ENCODE results near the gene DHX57.

DNA sequence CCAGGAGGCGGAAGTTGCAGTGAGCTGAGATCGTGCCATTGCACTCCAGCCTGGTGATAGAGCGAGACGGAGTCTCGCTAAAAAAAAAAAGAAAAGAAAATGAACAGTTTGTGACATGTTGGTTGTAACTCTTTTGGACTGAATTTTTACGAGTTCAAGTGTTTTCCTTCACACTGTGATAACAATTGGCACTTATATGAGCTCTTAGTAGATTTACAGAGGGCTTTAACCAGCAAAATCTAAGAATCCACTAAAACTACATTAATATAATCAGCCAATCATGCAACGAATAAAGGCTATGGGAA, 99.9 kb downstream of the DHX57 start:
- TF ChIP-seq, protein P1, sequence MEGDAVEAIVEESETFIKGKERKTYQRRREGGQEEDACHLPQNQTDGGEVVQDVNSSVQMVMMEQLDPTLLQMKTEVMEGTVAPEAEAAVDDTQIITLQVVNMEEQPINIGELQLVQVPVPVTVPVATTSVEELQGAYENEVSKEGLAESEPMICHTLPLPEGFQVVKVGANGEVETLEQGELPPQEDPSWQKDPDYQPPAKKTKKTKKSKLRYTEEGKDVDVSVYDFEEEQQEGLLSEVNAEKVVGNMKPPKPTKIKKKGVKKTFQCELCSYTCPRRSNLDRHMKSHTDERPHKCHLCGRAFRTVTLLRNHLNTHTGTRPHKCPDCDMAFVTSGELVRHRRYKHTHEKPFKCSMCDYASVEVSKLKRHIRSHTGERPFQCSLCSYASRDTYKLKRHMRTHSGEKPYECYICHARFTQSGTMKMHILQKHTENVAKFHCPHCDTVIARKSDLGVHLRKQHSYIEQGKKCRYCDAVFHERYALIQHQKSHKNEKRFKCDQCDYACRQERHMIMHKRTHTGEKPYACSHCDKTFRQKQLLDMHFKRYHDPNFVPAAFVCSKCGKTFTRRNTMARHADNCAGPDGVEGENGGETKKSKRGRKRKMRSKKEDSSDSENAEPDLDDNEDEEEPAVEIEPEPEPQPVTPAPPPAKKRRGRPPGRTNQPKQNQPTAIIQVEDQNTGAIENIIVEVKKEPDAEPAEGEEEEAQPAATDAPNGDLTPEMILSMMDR (IDR thresholded peaks at IDR 0.05), result no peak
- TF ChIP-seq EZH2phosphoT487 (IDR thresholded peaks at IDR 0.05) (no peak), EZH2 (IDR thresholded peaks at IDR 0.05) (no peak)
